GM12892 (cell line): Measurements from ENCODE around the gene RIC3. TPM values are rescaled to one million over a fixed set of nuclear protein-coding genes. Genes with fewer than 3 reads are reported as not detected.

Experiments used
- DNase-seq: peaks from one replicate; pipeline ENCODE4 v3.0.0; 2011; ENCODE audit not compliant: insufficient read length
- FAIRE-seq: peaks from 2 replicates; lab custom pipeline; 2011; peaks lifted over from hg19 to GRCh38; lab: Jason Lieb, UNC
- POLR2A ChIP-seq: IDR thresholded peaks from 2 replicates; pipeline ENCODE4 v1.6.1; 2011; ENCODE audit warnings: low read depth, low read length, control low read depth
- POLR2AphosphoS5 ChIP-seq: IDR thresholded peaks from 2 replicates; pipeline ENCODE4 v1.6.1; 2011; ENCODE audit warnings: low read depth, low read length, control low read depth
- TAF1 ChIP-seq: IDR thresholded peaks from 2 replicates; pipeline ENCODE4 v1.6.1; 2011; ENCODE audit warnings: low read depth, mild to moderate bottlenecking, control low read depth, low read length, borderline replicate concordance
- polyA plus RNA-seq: library from polyadenylated mRNA; unstranded; fragments of >200 nt; gene quantifications from one replicate; pipeline ENCODE4 v1.2.1, GENCODE V29; 2012; ENCODE audit warnings: missing spikeins, inconsistent platforms; ENCODE audit not compliant: missing spikeins

Gene RIC3
- polyA plus RNA-seq = 7.1 TPM

- FAIRE-seq (peak; percentile 91), DNase-seq (peak; percentile 34)
- peak; percentile 47; the same call in 1 of the 2 replicates for TF ChIP-seq POLR2A
- no peak for TF ChIP-seq TAF1
Measured at GRCh38 chr11:8168485-8169257, at the start of gene RIC3. RIC3 (minus strand) TSS chr11:8169025; CDS start chr11:8168989, 36 bp downstream.

GRCh38 chr11:8218409-8218808, 49.6 kb upstream of the RIC3 start:
- TF ChIP-seq POLR2AphosphoS5 = no peak
- TF ChIP-seq POLR2A = no peak
- no peak for TF ChIP-seq TAF1
- DNase-seq = no peak
- FAIRE-seq = no peak

GRCh38 chr11:8217926-8218325, 49.1 kb upstream of the RIC3 start:
- TF ChIP-seq POLR2AphosphoS5 = no peak
- no peak for TF ChIP-seq POLR2A
- TF ChIP-seq TAF1 = no peak
- FAIRE-seq = no peak
- DNase-seq = no peak

GRCh38 chr11:8217136-8217535, 48.3 kb upstream of the RIC3 start:
- no peak for FAIRE-seq

GRCh38 chr11:8213376-8213775, 44.6 kb upstream of the RIC3 start:
- no peak for FAIRE-seq
- no peak for DNase-seq
- TF ChIP-seq POLR2AphosphoS5 = no peak
- no peak for TF ChIP-seq POLR2A
- TF ChIP-seq TAF1 = no peak

More at GRCh38 chr11:8217136-8217535, 48.3 kb upstream of the RIC3 start:
- no peak for TF ChIP-seq TAF1
- TF ChIP-seq POLR2AphosphoS5 = no peak
- no peak for TF ChIP-seq POLR2A
- DNase-seq = no peak

- no peak for FAIRE-seq
- DNase-seq = no peak
Measured at GRCh38 chr11:8209208-8209807, 40.5 kb upstream of the RIC3 start.

GRCh38 chr11:8207080-8208000, 38.5 kb upstream of the RIC3 start:
- no peak for DNase-seq
- TF ChIP-seq POLR2AphosphoS5 = no peak
- TF ChIP-seq POLR2A = no peak
- TF ChIP-seq TAF1 = no peak
- FAIRE-seq = no peak

More at GRCh38 chr11:8209208-8209807, 40.5 kb upstream of the RIC3 start:
- TF ChIP-seq TAF1 (no peak), POLR2A (no peak), POLR2AphosphoS5 (no peak)

GRCh38 chr11:8206251-8207079, 37.6 kb upstream of the RIC3 start:
- DNase-seq (no peak), FAIRE-seq (no peak)
- TF ChIP-seq POLR2AphosphoS5 = no peak

GRCh38 chr11:8205566-8205965, 36.7 kb upstream of the RIC3 start:
- DNase-seq (no peak), FAIRE-seq (no peak)
- TF ChIP-seq POLR2AphosphoS5 (no peak), POLR2A (no peak), TAF1 (no peak)

GRCh38 chr11:8204596-8204995, 35.8 kb upstream of the RIC3 start:
- FAIRE-seq (no peak), DNase-seq (no peak)
- TF ChIP-seq POLR2AphosphoS5 = no peak
- TF ChIP-seq POLR2A = no peak
- no peak for TF ChIP-seq TAF1
